Immature natural killer cell (primary cell): ENCODE results near the gene S100A4. TPM values are rescaled to one million over a fixed set of nuclear protein-coding genes. Genes with fewer than 3 reads are reported as not detected.
"Not testable (repeated sequence)": the region's sequence is repeated elsewhere in the genome, so short reads cannot be mapped to it uniquely, and the experiment has no call there.

Experiments used
- DNase-seq, 3 donors: peaks; one replicate each; pipeline ENCODE4 v3.0.0; 2022; ENCODE audit warnings: mixed read lengths in 1 of 3
- H3K27ac Mint-ChIP-seq, 6 donors: one replicate each; pipeline ENCODE4 v1.8.0; 2020; ENCODE audit warnings: mixed read lengths in 6 of 6, mild to moderate bottlenecking in 5 of 6, inconsistent platforms in 4 of 6, moderate library complexity in 3 of 6
- H3K27me3 Mint-ChIP-seq, 3 donors: one replicate each; pipeline ENCODE4 v1.8.0; 2020 to 2021; ENCODE audit warnings: low read depth in 3 of 3, mild to moderate bottlenecking in 3 of 3, mixed read lengths in 3 of 3, moderate library complexity in 3 of 3, inconsistent platforms in 1 of 3
- H3K36me3 Mint-ChIP-seq, 3 donors: one replicate each; pipeline ENCODE4 v1.8.0; 2020; ENCODE audit warnings: mixed read lengths in 3 of 3, inconsistent platforms in 2 of 3, mild to moderate bottlenecking in 2 of 3
- H3K4me1 Mint-ChIP-seq, 2 donors: one replicate each; pipeline ENCODE4 v1.8.0; 2020; ENCODE audit warnings: inconsistent platforms in 2 of 2, mild to moderate bottlenecking in 2 of 2, mixed read lengths in 2 of 2, moderate library complexity in 1 of 2
- H3K4me3 Mint-ChIP-seq, 5 donors: one replicate each; pipeline ENCODE4 v1.8.0; 2020; ENCODE audit warnings: mild to moderate bottlenecking in 5 of 5, mixed read lengths in 5 of 5, inconsistent platforms in 3 of 5, moderate library complexity in 3 of 5
- H3K9me3 Mint-ChIP-seq, 6 donors: one replicate each; pipeline ENCODE4 v1.8.0; 2020; ENCODE audit warnings: mild to moderate bottlenecking in 6 of 6, mixed read lengths in 6 of 6, inconsistent platforms in 4 of 6, moderate library complexity in 3 of 6
- polyA plus RNA-seq, 3 donors: library from polyadenylated mRNA; unstranded; fragments of 300-500 nt; fragmentation: Illumina TruSeq; gene quantifications; one replicate each; pipeline ENCODE4 v1.2.3, GENCODE V29; 2021

S100A4 gene
- polyA plus RNA-seq, 3 donors from 2014 or later: 1,846 to 2,303 (median 2,006) TPM

GRCh38 chr1:153563483-153563901 is 17.9 kb upstream of the S100A4 start:
- H3K4me1 Mint-ChIP-seq: peaks cover 24 to 29% of the 10 kb centered on the region in 2 donors
- no peaks in the 10 kb centered on the region for H3K36me3 Mint-ChIP-seq
- H3K27me3 Mint-ChIP-seq: peaks cover 0 to 2% (median under 1%) of the 10 kb centered on the region in 3 donors
- H3K4me3 Mint-ChIP-seq: no peak overlapping the region
- no peak for DNase-seq
- H3K27ac Mint-ChIP-seq: no peak overlapping the region
- H3K9me3 Mint-ChIP-seq: no peaks in the 10 kb centered on the region

- H3K4me3 Mint-ChIP-seq, DNase-seq, H3K9me3 Mint-ChIP-seq, H3K27me3 Mint-ChIP-seq, H3K27ac Mint-ChIP-seq, H3K36me3 Mint-ChIP-seq: not testable (repeated sequence)
- H3K4me1 Mint-ChIP-seq: peaks cover 15 to 16% of the 10 kb centered on the region in 2 donors
These were observed 16.4 kb upstream of the S100A4 start for GRCh38 chr1:153562021-153562420.

- no peak for DNase-seq
- no peak overlapping the region for H3K4me3 Mint-ChIP-seq
- H3K27me3 Mint-ChIP-seq: peaks cover 0 to 2% (median 1%) of the 10 kb centered on the region in 3 donors
- H3K4me1 Mint-ChIP-seq: peaks cover 10 to 11% of the 10 kb centered on the region in 2 donors
- no peaks in the 10 kb centered on the region for H3K9me3 Mint-ChIP-seq
- no peaks in the 10 kb centered on the region for H3K36me3 Mint-ChIP-seq
- H3K27ac Mint-ChIP-seq: no peak overlapping the region
These were observed 15.9 kb upstream of the S100A4 start for GRCh38 chr1:153561466-153561985.

GRCh38 chr1:153560771-153561465 is 15.3 kb upstream of the S100A4 start:
- peaks cover 4 to 5% of the 10 kb centered on the region in 2 donors for H3K4me1 Mint-ChIP-seq
- no peaks in the 10 kb centered on the region for H3K36me3 Mint-ChIP-seq
- no peaks in the 10 kb centered on the region for H3K9me3 Mint-ChIP-seq
- DNase-seq: no peak
- H3K27me3 Mint-ChIP-seq: peaks cover 0 to 2% (median 1%) of the 10 kb centered on the region in 3 donors
- no peak overlapping the region for H3K4me3 Mint-ChIP-seq
- no peak overlapping the region for H3K27ac Mint-ChIP-seq

GRCh38 chr1:153560241-153560640 is 14.6 kb upstream of the S100A4 start:
- H3K27ac Mint-ChIP-seq: peak overlapping the region in 1 of 6 donors; percentile 21

GRCh38 chr1:153557877-153558276 is 12.3 kb upstream of the S100A4 start:
- H3K36me3 Mint-ChIP-seq: no peaks in the 10 kb centered on the region
- no peak overlapping the region for H3K4me3 Mint-ChIP-seq
- no peak overlapping the region for H3K27ac Mint-ChIP-seq
- no peaks in the 10 kb centered on the region for H3K9me3 Mint-ChIP-seq
- no peak for DNase-seq
- peaks cover 0 to 3% (median 2%) of the 10 kb centered on the region in 3 donors for H3K27me3 Mint-ChIP-seq
- H3K4me1 Mint-ChIP-seq: no peaks in the 10 kb centered on the region

More at GRCh38 chr1:153560241-153560640, 14.6 kb upstream of the S100A4 start:
- peaks cover 0 to under 1% of the 10 kb centered on the region in 2 donors for H3K4me1 Mint-ChIP-seq
- no peaks in the 10 kb centered on the region for H3K36me3 Mint-ChIP-seq
- no peaks in the 10 kb centered on the region for H3K9me3 Mint-ChIP-seq
- no peak for DNase-seq
- H3K4me3 Mint-ChIP-seq: no peak overlapping the region
- peaks cover 0 to 2% (median 1%) of the 10 kb centered on the region in 3 donors for H3K27me3 Mint-ChIP-seq

- Mint-ChIP-seq H3K27me3 (peaks cover 0 to 3% (median 2%) of the 10 kb centered on the region in 3 donors), H3K9me3 (no peaks in the 10 kb centered on the region), H3K36me3 (no peaks in the 10 kb centered on the region), H3K27ac (no peak overlapping the region), H3K4me1 (no peaks in the 10 kb centered on the region), H3K4me3 (no peak overlapping the region)
- no peak for DNase-seq
These were observed 10.7 kb upstream of the S100A4 start for GRCh38 chr1:153556348-153556747.

- Mint-ChIP-seq H3K9me3 (no peaks in the 10 kb centered on the region), H3K4me3 (no peak overlapping the region), H3K27me3 (peaks cover 0 to 5% (median 0%) of the 10 kb centered on the region in 3 donors), H3K36me3 (no peaks in the 10 kb centered on the region), H3K4me1 (no peaks in the 10 kb centered on the region), H3K27ac (no peak overlapping the region)
- DNase-seq: no peak
These were observed 8.4 kb upstream of the S100A4 start for GRCh38 chr1:153553830-153554541.

- no peak for DNase-seq
- no peaks in the 10 kb centered on the region for H3K9me3 Mint-ChIP-seq
- no peak overlapping the region for H3K27ac Mint-ChIP-seq
- H3K36me3 Mint-ChIP-seq: no peaks in the 10 kb centered on the region
- peaks cover 0 to 5% (median 0%) of the 10 kb centered on the region in 3 donors for H3K27me3 Mint-ChIP-seq
- H3K4me1 Mint-ChIP-seq: no peaks in the 10 kb centered on the region
- no peak overlapping the region for H3K4me3 Mint-ChIP-seq
These were observed 7.5 kb upstream of the S100A4 start for GRCh38 chr1:153553096-153553495.

- Mint-ChIP-seq H3K27ac (no peak overlapping the region), H3K36me3 (no peaks in the 10 kb centered on the region), H3K9me3 (no peaks in the 10 kb centered on the region), H3K4me1 (peaks cover 0 to 1% of the 10 kb centered on the region in 2 donors), H3K27me3 (peaks cover 0 to 5% (median 1%) of the 10 kb centered on the region in 3 donors), H3K4me3 (no peak overlapping the region)
- no peak for DNase-seq
These were observed 6.7 kb upstream of the S100A4 start for GRCh38 chr1:153552335-153552734.

GRCh38 chr1:153550827-153551500 is 5.4 kb upstream of the S100A4 start:
- Mint-ChIP-seq H3K9me3 (no peaks in the 10 kb centered on the region), H3K27ac (no peak overlapping the region), H3K27me3 (peaks cover 0 to 3% (median 1%) of the 10 kb centered on the region in 3 donors), H3K36me3 (no peaks in the 10 kb centered on the region), H3K4me1 (peaks cover 8 to 9% of the 10 kb centered on the region in 2 donors), H3K4me3 (no peak overlapping the region)
- DNase-seq: no peak

GRCh38 chr1:153550398-153550758 is 4.8 kb upstream of the S100A4 start:
- DNase-seq: no peak
- Mint-ChIP-seq H3K27me3 (peaks cover 4 to 8% (median 7%) of the 10 kb centered on the region in 3 donors), H3K4me1 (peaks cover 14 to 15% of the 10 kb centered on the region in 2 donors), H3K9me3 (no peaks in the 10 kb centered on the region), H3K27ac (peak overlapping the region in 1 of 6 donors; percentile 16), H3K4me3 (no peak overlapping the region), H3K36me3 (peaks cover 0 to 2% (median 0%) of the 10 kb centered on the region in 3 donors)

- peaks cover 19 to 20% of the 10 kb centered on the region in 2 donors for H3K4me1 Mint-ChIP-seq
- peaks cover 0 to 7% (median 0%) of the 10 kb centered on the region in 3 donors for H3K36me3 Mint-ChIP-seq
- H3K27me3 Mint-ChIP-seq: peaks cover 4 to 9% (median 8%) of the 10 kb centered on the region in 3 donors
- peak overlapping the region in 2 of 6 donors; percentile 16 to 26 for H3K27ac Mint-ChIP-seq
- no peak for DNase-seq
- H3K4me3 Mint-ChIP-seq: no peak overlapping the region
- H3K9me3 Mint-ChIP-seq: no peaks in the 10 kb centered on the region
These were observed 4.3 kb upstream of the S100A4 start for GRCh38 chr1:153549741-153550397.
